HEK293 (cell line): ENCODE results near the gene COL11A2.

Source experiments
- CTCF ChIA-PET: fragments of 350-600 bp; formaldehyde crosslinking; extraction: SDS; loops from one replicate; lab custom pipeline; 2021; ENCODE audit warnings: antibody characterized with exemption; lab: Yijun Ruan, JAX
- POLR2A ChIA-PET: fragments of 300-600 bp; formaldehyde crosslinking; extraction: SDS; loops from one replicate; lab custom pipeline; 2020; ENCODE audit warnings: antibody characterized with exemption, inconsistent platforms; lab: Yijun Ruan, JAX
- H3K27ac ChIP-seq: fragments of 200-500 bp; sonication (Bioruptor generic); 2 replicates; pipeline ENCODE4 v1.5.1; 2014; ENCODE audit warnings: low read depth, low read length, control low read depth, inconsistent platforms; ENCODE audit errors: extremely low read depth
- H3K36me3 ChIP-seq, 2 experiments: fragments of 200-500 bp in 1 of 2; sonication (Bioruptor generic) in 1 of 2; 1 replicate in 1 of 2; 2 replicates in 1 of 2; pipeline ENCODE4 v1.5.1; 2014 to 2017; ENCODE audit warnings: inconsistent platforms in 2 of 2, low read length in 2 of 2; ENCODE audit not compliant: control insufficient read depth in 2 of 2, insufficient read depth in 1 of 2
- H3K4me1 ChIP-seq: fragments of 200-500 bp; sonication (Bioruptor generic); 2 replicates; pipeline ENCODE4 v1.5.1; 2014; ENCODE audit warnings: mild to moderate bottlenecking, low read length, inconsistent platforms; ENCODE audit not compliant: control insufficient read depth, insufficient read depth
- H3K4me3 ChIP-seq: 2 replicates; pipeline ENCODE4 v1.5.1; 2011; ENCODE audit warnings: low read depth, mild to moderate bottlenecking, control low read depth, low read length, moderate library complexity
- H3K9me3 ChIP-seq: fragments of 200-500 bp; sonication (Bioruptor generic); 2 replicates; pipeline ENCODE4 v1.5.1; 2014; ENCODE audit warnings: low read depth, low read length, inconsistent platforms; ENCODE audit not compliant: control insufficient read depth, insufficient read depth
- BCL11A ChIP-seq: fragments of 450-650 bp; formaldehyde crosslinking; IDR thresholded peaks from 2 replicates; pipeline ENCODE4 v1.5.1; 2016; ENCODE audit warnings: low read depth, missing biosample characterization, missing genetic modification characterization
- BCL11B ChIP-seq: fragments of 450-650 bp; formaldehyde crosslinking; IDR thresholded peaks from 2 replicates; pipeline ENCODE4 v1.5.1; 2016; ENCODE audit warnings: low read depth, missing biosample characterization, missing genetic modification characterization
- GLIS1 ChIP-seq: fragments of 450-650 bp; formaldehyde crosslinking; IDR thresholded peaks from 2 replicates; pipeline ENCODE4 v1.5.1; 2016; ENCODE audit warnings: missing biosample characterization, missing genetic modification characterization
- HOXC10 ChIP-seq: sonication (generic); formaldehyde crosslinking; IDR thresholded peaks from 2 replicates; pipeline ENCODE4 v1.8.1; 2023; ENCODE audit warnings: mild to moderate bottlenecking, missing genetic modification reagents
- HOXD13 ChIP-seq: sonication (generic); formaldehyde crosslinking; IDR thresholded peaks from 2 replicates; pipeline ENCODE4 v1.8.0; 2022; ENCODE audit warnings: missing genetic modification reagents, borderline replicate concordance
- MZF1 ChIP-seq: fragments of 450-650 bp; formaldehyde crosslinking; IDR thresholded peaks from 2 replicates; pipeline ENCODE4 v1.5.1; 2017; ENCODE audit warnings: missing biosample characterization, missing genetic modification characterization, borderline replicate concordance
- OVOL3 ChIP-seq: fragments of 450-650 bp; formaldehyde crosslinking; IDR thresholded peaks from 2 replicates; pipeline ENCODE4 v1.5.1; 2016; ENCODE audit warnings: missing biosample characterization, missing genetic modification characterization
- RBAK ChIP-seq: fragments of 450-650 bp; formaldehyde crosslinking; IDR thresholded peaks from 2 replicates; pipeline ENCODE4 v1.5.1; 2016; ENCODE audit warnings: missing biosample characterization, missing genetic modification characterization
- SETDB1 ChIP-seq: IDR thresholded peaks from one replicate; pipeline ENCODE4 v1.6.1; 2017; ENCODE audit warnings: mild to moderate bottlenecking, low read length, moderate library complexity, mixed read lengths; ENCODE audit not compliant: insufficient read length
- YY2 ChIP-seq: fragments of 450-650 bp; formaldehyde crosslinking; IDR thresholded peaks from 2 replicates; pipeline ENCODE4 v1.5.1; 2016; ENCODE audit warnings: missing biosample characterization, missing genetic modification characterization
- ZBTB21 ChIP-seq: fragments of 450-650 bp; formaldehyde crosslinking; IDR thresholded peaks from 2 replicates; pipeline ENCODE4 v1.5.1; 2017; ENCODE audit warnings: missing biosample characterization, missing genetic modification characterization
- ZFP3 ChIP-seq: fragments of 450-650 bp; formaldehyde crosslinking; IDR thresholded peaks from 2 replicates; pipeline ENCODE4 v1.5.1; 2016; ENCODE audit warnings: low read depth, missing biosample characterization, missing genetic modification characterization
- ZNF114 ChIP-seq: fragments of 450-650 bp; formaldehyde crosslinking; IDR thresholded peaks from 2 replicates; pipeline ENCODE4 v1.5.0; 2017; ENCODE audit warnings: missing biosample characterization, missing genetic modification characterization
- ZNF140 ChIP-seq: fragments of 450-650 bp; formaldehyde crosslinking; IDR thresholded peaks from 2 replicates; pipeline ENCODE4 v1.5.1; 2016; ENCODE audit warnings: missing biosample characterization, missing genetic modification characterization
- ZNF214 ChIP-seq: fragments of 450-650 bp; formaldehyde crosslinking; IDR thresholded peaks from 2 replicates; pipeline ENCODE4 v1.5.1; 2017; ENCODE audit warnings: missing biosample characterization, mild to moderate bottlenecking, missing genetic modification characterization, borderline replicate concordance
- ZNF391 ChIP-seq: fragments of 450-650 bp; formaldehyde crosslinking; IDR thresholded peaks from 2 replicates; pipeline ENCODE4 v1.5.1; 2016; ENCODE audit warnings: low read depth, missing biosample characterization, missing genetic modification characterization, borderline replicate concordance
- ZNF549 ChIP-seq: fragments of 450-650 bp; IDR thresholded peaks from 2 replicates; pipeline ENCODE4 v1.5.1; 2018; ENCODE audit warnings: missing biosample characterization, missing genetic modification characterization, mild to moderate bottlenecking, inconsistent platforms, moderate library complexity
- ZNF747 ChIP-seq: fragments of 450-650 bp; formaldehyde crosslinking; IDR thresholded peaks from 2 replicates; pipeline ENCODE4 v1.5.1; 2016; ENCODE audit warnings: missing biosample characterization, missing genetic modification characterization
- ZNF776 ChIP-seq: fragments of 450-650 bp; formaldehyde crosslinking; IDR thresholded peaks from 2 replicates; pipeline ENCODE4 v1.5.0; 2017; ENCODE audit warnings: missing biosample characterization, missing genetic modification characterization, borderline replicate concordance
- TF ChIP-seq, protein P1 (sequence below): fragments of 450-650 bp; formaldehyde crosslinking; conservative IDR thresholded peaks from 2 replicates; pipeline ENCODE4 v1.5.1; 2016; ENCODE audit warnings: low read depth, missing biosample characterization, missing genetic modification characterization
- TF ChIP-seq, protein P2 (sequence below): fragments of 450-650 bp; formaldehyde crosslinking; IDR thresholded peaks from 2 replicates; pipeline ENCODE4 v1.5.1; 2017; ENCODE audit warnings: missing biosample characterization, missing genetic modification characterization
- TF ChIP-seq, protein P3 (sequence below): fragments of 450-650 bp; formaldehyde crosslinking; IDR thresholded peaks from 2 replicates; pipeline ENCODE4 v1.5.1; 2017; ENCODE audit warnings: missing biosample characterization, missing genetic modification characterization
- TF ChIP-seq, protein P4 (sequence below): fragments of 450-650 bp; formaldehyde crosslinking; IDR thresholded peaks from 2 replicates; pipeline ENCODE4 v1.5.1; 2016; ENCODE audit warnings: missing biosample characterization, missing genetic modification characterization

The COL11A2 gene

DNA sequence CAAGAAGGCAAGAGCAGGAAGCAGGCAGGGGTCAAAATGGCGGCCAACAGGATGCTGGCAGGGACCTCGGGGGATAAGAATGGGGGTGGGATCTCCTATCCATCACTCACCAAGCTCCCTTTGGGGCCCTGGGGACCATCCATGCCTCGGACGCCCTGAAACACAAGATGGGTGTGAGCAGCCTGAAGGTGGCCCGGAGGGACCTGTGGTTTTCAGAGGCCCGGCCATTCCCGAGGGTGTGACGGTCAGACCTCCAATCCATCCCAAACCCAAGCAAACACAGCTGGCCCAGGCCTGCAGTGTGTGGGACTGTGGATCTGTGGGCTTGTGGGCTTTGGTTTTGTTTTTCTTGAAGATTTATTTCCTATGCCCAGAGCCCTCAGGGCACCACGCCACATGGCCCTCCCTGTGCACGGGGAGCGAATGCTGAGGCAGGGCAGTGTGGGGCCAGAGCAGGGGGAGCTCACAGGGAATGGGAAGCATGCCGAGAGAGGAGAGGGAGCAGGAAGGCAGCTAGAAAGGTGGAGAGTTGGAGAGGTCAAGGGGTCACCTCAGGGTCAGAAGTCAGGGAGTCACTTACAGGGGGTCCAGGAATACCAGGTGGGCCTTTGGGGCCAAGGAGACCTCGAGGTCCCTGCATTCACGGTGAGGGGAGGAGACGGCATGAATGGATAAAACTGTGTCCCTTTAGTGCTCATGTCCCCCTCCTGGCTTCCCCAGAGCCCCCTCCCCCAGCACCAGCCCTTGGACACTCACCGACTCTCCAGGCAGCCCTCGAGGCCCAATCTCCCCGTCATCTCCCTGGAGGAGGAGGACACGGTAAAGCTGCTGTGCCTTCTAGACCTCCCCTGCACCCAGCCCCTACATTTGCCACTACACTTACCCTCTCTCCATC is 14.5 kb downstream of the COL11A2 start:
- no peak overlapping the region for H3K27ac ChIP-seq
- H3K36me3 ChIP-seq, result no peaks in the 10 kb centered on the region
- H3K4me3 ChIP-seq, result no peak overlapping the region
- no peaks in the 10 kb centered on the region for H3K9me3 ChIP-seq
- CTCF ChIA-PET, result interaction anchor here (0.6 to 1.0 kb wide), 2 partner anchors 20 kb away, joined by 3 read pairs; no protein-coding TSS in a partner anchor
- POLR2A ChIA-PET, result interaction anchor here (0.6 kb wide), 1 partner anchor 22 kb away, joined by 3 read pairs; no protein-coding TSS in a partner anchor
- TF ChIP-seq ZNF776, result no peak
- no peak for TF ChIP-seq ZNF114 (tag by site-specific recombination)
- no peak for TF ChIP-seq HOXC10 (CRISPR knock-in tag)
- no peak for TF ChIP-seq SETDB1
- TF ChIP-seq BCL11A, result peak; percentile 51
- no peak for TF ChIP-seq OVOL3 (tag by site-specific recombination)
- TF ChIP-seq ZNF214 (tag by site-specific recombination), result no peak
- TF ChIP-seq BCL11B, result 0 out of 2 replicates have a peak, but pooled peaks have one; percentile 60
- TF ChIP-seq, protein P1, sequence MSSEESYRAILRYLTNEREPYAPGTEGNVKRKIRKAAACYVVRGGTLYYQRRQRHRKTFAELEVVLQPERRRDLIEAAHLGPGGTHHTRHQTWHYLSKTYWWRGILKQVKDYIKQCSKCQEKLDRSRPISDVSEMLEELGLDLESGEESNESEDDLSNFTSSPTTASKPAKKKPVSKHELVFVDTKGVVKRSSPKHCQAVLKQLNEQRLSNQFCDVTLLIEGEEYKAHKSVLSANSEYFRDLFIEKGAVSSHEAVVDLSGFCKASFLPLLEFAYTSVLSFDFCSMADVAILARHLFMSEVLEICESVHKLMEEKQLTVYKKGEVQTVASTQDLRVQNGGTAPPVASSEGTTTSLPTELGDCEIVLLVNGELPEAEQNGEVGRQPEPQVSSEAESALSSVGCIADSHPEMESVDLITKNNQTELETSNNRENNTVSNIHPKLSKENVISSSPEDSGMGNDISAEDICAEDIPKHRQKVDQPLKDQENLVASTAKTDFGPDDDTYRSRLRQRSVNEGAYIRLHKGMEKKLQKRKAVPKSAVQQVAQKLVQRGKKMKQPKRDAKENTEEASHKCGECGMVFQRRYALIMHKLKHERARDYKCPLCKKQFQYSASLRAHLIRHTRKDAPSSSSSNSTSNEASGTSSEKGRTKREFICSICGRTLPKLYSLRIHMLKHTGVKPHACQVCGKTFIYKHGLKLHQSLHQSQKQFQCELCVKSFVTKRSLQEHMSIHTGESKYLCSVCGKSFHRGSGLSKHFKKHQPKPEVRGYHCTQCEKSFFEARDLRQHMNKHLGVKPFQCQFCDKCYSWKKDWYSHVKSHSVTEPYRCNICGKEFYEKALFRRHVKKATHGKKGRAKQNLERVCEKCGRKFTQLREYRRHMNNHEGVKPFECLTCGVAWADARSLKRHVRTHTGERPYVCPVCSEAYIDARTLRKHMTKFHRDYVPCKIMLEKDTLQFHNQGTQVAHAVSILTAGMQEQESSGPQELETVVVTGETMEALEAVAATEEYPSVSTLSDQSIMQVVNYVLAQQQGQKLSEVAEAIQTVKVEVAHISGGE (tag by site-specific recombination), result no peak
- no peaks in the 10 kb centered on the region for H3K4me1 ChIP-seq

DNA sequence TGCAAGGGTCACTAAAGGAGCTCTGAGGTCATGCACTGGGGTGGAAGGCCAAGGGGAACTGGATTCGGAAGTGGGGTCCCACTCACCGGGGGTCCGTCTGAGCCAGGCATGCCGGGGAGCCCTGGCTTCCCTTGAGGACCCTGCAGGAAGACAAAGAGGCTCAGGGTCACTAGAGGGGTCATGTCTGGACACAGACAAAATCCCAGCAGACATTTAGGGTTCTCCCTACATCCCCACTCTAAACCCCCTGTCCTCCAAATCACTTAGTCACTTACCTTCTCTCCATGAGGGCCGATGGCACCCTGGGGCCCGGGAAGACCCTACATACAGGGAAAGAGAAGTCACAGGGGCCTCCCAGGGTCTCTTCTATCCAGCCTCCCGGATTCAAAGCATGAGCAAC is 15.4 kb downstream of the COL11A2 start:
- TF ChIP-seq ZFP3 (tag by site-specific recombination) (no peak), RBAK (no peak), ZNF549 (no peak), ZNF747 (tag by site-specific recombination) (no peak), YY2 (tag by site-specific recombination) (no peak), ZNF391 (tag by site-specific recombination) (no peak), HOXD13 (CRISPR knock-in tag) (no peak), ZBTB21 (tag by site-specific recombination) (no peak), MZF1 (tag by site-specific recombination) (no peak), GLIS1 (tag by site-specific recombination) (no peak), ZNF140 (tag by site-specific recombination) (no peak)
- TF ChIP-seq, protein P2, sequence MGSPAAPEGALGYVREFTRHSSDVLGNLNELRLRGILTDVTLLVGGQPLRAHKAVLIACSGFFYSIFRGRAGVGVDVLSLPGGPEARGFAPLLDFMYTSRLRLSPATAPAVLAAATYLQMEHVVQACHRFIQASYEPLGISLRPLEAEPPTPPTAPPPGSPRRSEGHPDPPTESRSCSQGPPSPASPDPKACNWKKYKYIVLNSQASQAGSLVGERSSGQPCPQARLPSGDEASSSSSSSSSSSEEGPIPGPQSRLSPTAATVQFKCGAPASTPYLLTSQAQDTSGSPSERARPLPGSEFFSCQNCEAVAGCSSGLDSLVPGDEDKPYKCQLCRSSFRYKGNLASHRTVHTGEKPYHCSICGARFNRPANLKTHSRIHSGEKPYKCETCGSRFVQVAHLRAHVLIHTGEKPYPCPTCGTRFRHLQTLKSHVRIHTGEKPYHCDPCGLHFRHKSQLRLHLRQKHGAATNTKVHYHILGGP, result no peak
- TF ChIP-seq, protein P3, sequence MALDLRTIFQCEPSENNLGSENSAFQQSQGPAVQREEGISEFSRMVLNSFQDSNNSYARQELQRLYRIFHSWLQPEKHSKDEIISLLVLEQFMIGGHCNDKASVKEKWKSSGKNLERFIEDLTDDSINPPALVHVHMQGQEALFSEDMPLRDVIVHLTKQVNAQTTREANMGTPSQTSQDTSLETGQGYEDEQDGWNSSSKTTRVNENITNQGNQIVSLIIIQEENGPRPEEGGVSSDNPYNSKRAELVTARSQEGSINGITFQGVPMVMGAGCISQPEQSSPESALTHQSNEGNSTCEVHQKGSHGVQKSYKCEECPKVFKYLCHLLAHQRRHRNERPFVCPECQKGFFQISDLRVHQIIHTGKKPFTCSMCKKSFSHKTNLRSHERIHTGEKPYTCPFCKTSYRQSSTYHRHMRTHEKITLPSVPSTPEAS (tag by site-specific recombination), result no peak
- TF ChIP-seq, protein P4, sequence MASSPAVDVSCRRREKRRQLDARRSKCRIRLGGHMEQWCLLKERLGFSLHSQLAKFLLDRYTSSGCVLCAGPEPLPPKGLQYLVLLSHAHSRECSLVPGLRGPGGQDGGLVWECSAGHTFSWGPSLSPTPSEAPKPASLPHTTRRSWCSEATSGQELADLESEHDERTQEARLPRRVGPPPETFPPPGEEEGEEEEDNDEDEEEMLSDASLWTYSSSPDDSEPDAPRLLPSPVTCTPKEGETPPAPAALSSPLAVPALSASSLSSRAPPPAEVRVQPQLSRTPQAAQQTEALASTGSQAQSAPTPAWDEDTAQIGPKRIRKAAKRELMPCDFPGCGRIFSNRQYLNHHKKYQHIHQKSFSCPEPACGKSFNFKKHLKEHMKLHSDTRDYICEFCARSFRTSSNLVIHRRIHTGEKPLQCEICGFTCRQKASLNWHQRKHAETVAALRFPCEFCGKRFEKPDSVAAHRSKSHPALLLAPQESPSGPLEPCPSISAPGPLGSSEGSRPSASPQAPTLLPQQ (tag by site-specific recombination), result no peak

More for the DNA sequence above, 15.4 kb downstream of the COL11A2 start:
- H3K9me3 ChIP-seq, result no peaks in the 10 kb centered on the region
- H3K27ac ChIP-seq, result no peak overlapping the region
- H3K4me1 ChIP-seq, result no peaks in the 10 kb centered on the region
- ChIA-PET CTCF (interaction anchor here (0.6 to 1.0 kb wide), 3 partner anchors 14 to 29 kb away, joined by 3 to 4 read pairs (median 3); no protein-coding TSS in a partner anchor), POLR2A (no interaction called here)
- no peaks in the 10 kb centered on the region for H3K36me3 ChIP-seq
- H3K4me3 ChIP-seq, result no peak overlapping the region
